CD4-positive, alpha-beta T cell (primary cell): ENCODE measurements around the gene SCAF4. TPM values are rescaled to one million over a fixed set of nuclear protein-coding genes. Genes with fewer than 3 reads are reported as not detected.

Experiments used
- ATAC-seq: fragments of 200-7000 bp; cut with Tn5 transposase; one replicate; pipeline ENCODE4 v1.10.0; 2022; ENCODE audit warnings: mild to moderate bottlenecking; ENCODE audit not compliant: poor library complexity
- CTCF ChIA-PET: fragments of 350-600 bp; sonication (Branson Sonifier 250); formaldehyde crosslinking; loops from one replicate; lab custom pipeline; 2021; ENCODE audit warnings: antibody characterized with exemption, inconsistent platforms; lab: Charles Lee
- POLR2A ChIA-PET: fragments of 350-600 bp; sonication (Branson Sonifier 250); formaldehyde crosslinking; loops from one replicate; lab custom pipeline; 2021; ENCODE audit warnings: antibody characterized with exemption, inconsistent platforms; lab: Charles Lee
- DNase-seq, 14 experiments: peaks; one replicate each; pipeline ENCODE4 v3.0.0-alpha.2; 2013 to 2020; ENCODE audit warnings: mixed read lengths in 2 of 14
- H3K27ac ChIP-seq, 2 donors: one replicate each; pipeline versions ENCODE4 v1.5.1 to v1.7.0; 2013; ENCODE audit warnings: low read length in 2 of 2, low read depth in 1 of 2, mild to moderate bottlenecking in 1 of 2
- H3K27me3 ChIP-seq, 2 experiments: 1 replicate in 1 of 2; 2 replicates in 1 of 2; pipeline versions ENCODE4 v1.6.1 to v1.7.0; 2013; ENCODE audit warnings: low read length in 2 of 2, control low read depth in 1 of 2, mild to moderate bottlenecking in 1 of 2, moderate library complexity in 1 of 2; ENCODE audit not compliant: insufficient read depth in 2 of 2, control insufficient read depth in 1 of 2
- H3K36me3 ChIP-seq: one replicate; pipeline ENCODE4 v1.6.1; 2013; ENCODE audit warnings: low read length, control low read depth; ENCODE audit not compliant: insufficient read depth
- H3K4me1 ChIP-seq: one replicate; pipeline ENCODE4 v1.6.1; 2013; ENCODE audit warnings: low read length, control low read depth; ENCODE audit not compliant: insufficient read depth
- H3K4me3 ChIP-seq: one replicate; pipeline ENCODE4 v1.5.1; 2013; ENCODE audit warnings: mild to moderate bottlenecking, low read length, moderate library complexity
- H3K9me3 ChIP-seq, 2 experiments: 1 replicate in 1 of 2; 2 replicates in 1 of 2; pipeline versions ENCODE4 v1.6.1 to v1.7.0; 2013; ENCODE audit warnings: low read length in 2 of 2, mild to moderate bottlenecking in 2 of 2, control low read depth in 1 of 2, moderate library complexity in 1 of 2; ENCODE audit not compliant: control insufficient read depth in 1 of 2, insufficient read depth in 1 of 2
- H3K27ac Mint-ChIP-seq: one replicate; pipeline ENCODE4 v1.8.0; 2020; ENCODE audit warnings: mixed read lengths
- H3K27me3 Mint-ChIP-seq: one replicate; pipeline ENCODE4 v1.8.0; 2021; ENCODE audit warnings: mixed read lengths
- H3K36me3 Mint-ChIP-seq: one replicate; pipeline ENCODE4 v1.8.0; 2021; ENCODE audit warnings: low read depth, mixed read lengths
- H3K4me1 Mint-ChIP-seq: one replicate; pipeline ENCODE4 v1.8.0; 2021; ENCODE audit warnings: low read depth, mixed read lengths
- H3K4me3 Mint-ChIP-seq: one replicate; pipeline ENCODE4 v1.8.0; 2020; ENCODE audit warnings: mild to moderate bottlenecking, mixed read lengths
- H3K9me3 Mint-ChIP-seq: one replicate; pipeline ENCODE4 v1.8.0; 2020; ENCODE audit warnings: mixed read lengths
- intact Hi-C, 2 experiments: fragments of 100-400 bp; cut with DNase I in 1 of 2; cut with micrococcal nuclease in 1 of 2; formaldehyde crosslinking; loops; one replicate each; pipeline versions ENCODE4 v1.15.1 to v1.9.0; 2023 to 2025; cut with DNase I, micrococcal nuclease
- total RNA-seq, 174 experiments: library from RNA in 2 of 174; stranded (reverse) in 2 of 174; gene quantifications; one replicate each; pipeline ENCODE4 v1.2.3 and lab custom pipeline; 2021 to 2026
- TF ChIP-seq, protein P1 (sequence below): fragments of 200-600 bp; IDR thresholded peaks from one replicate; pipeline ENCODE4 v1.8.0; 2022; ENCODE audit warnings: antibody characterized with exemption, mild to moderate bottlenecking

Gene SCAF4
- total RNA-seq, 2 experiments from 2014 or later, result 56.1 to 57.8 TPM

DNA sequence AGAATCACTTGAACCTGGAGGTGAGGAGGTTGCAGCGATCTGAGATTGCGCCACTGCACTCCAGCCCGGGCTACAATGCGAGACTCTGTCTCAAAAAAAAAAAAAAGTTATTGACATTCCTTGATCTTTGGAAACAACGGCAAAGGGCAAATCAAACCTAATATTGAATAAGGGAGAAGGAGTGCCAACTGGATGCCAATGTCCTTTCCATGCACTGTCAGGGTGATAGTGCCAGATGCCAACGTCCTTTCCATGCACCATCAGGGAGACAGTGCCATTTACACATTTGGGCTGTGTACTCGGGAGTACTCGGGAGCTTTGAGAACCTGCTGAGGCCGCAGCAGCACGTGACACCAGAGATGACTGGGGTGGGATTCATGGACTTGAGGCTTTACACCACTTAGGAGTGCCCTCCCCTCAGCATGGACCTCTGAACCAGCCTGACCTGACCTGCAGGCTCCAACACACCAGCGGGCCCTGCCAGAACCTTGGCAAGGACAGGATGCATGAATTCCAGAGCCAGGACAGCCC is 106.9 kb downstream of the SCAF4 start:
- Histone ChIP-seq H3K9me3 (no peaks in the 10 kb centered on the region), H3K4me1 (peaks cover 3% of the 10 kb centered on the region), H3K36me3 (no peaks in the 10 kb centered on the region), H3K27me3 (no peaks in the 10 kb centered on the region), H3K4me3 (no peak overlapping the region), H3K27ac (no peak overlapping the region)
- TF ChIP-seq, protein P1, sequence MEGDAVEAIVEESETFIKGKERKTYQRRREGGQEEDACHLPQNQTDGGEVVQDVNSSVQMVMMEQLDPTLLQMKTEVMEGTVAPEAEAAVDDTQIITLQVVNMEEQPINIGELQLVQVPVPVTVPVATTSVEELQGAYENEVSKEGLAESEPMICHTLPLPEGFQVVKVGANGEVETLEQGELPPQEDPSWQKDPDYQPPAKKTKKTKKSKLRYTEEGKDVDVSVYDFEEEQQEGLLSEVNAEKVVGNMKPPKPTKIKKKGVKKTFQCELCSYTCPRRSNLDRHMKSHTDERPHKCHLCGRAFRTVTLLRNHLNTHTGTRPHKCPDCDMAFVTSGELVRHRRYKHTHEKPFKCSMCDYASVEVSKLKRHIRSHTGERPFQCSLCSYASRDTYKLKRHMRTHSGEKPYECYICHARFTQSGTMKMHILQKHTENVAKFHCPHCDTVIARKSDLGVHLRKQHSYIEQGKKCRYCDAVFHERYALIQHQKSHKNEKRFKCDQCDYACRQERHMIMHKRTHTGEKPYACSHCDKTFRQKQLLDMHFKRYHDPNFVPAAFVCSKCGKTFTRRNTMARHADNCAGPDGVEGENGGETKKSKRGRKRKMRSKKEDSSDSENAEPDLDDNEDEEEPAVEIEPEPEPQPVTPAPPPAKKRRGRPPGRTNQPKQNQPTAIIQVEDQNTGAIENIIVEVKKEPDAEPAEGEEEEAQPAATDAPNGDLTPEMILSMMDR, result no peak
- POLR2A ChIA-PET, result no interaction called here
- peaks cover 8% of the 10 kb centered on the region for H3K4me1 Mint-ChIP-seq
- no peak overlapping the region for H3K27ac Mint-ChIP-seq
- H3K9me3 Mint-ChIP-seq, result no peaks in the 10 kb centered on the region
- DNase-seq (no peak), ATAC-seq (no peak)
- intact Hi-C loops, result no loop called here
- H3K36me3 Mint-ChIP-seq, result no peaks in the 10 kb centered on the region
- CTCF ChIA-PET, result no interaction called here
- no peak overlapping the region for H3K4me3 Mint-ChIP-seq
- no peaks in the 10 kb centered on the region for H3K27me3 Mint-ChIP-seq

DNA sequence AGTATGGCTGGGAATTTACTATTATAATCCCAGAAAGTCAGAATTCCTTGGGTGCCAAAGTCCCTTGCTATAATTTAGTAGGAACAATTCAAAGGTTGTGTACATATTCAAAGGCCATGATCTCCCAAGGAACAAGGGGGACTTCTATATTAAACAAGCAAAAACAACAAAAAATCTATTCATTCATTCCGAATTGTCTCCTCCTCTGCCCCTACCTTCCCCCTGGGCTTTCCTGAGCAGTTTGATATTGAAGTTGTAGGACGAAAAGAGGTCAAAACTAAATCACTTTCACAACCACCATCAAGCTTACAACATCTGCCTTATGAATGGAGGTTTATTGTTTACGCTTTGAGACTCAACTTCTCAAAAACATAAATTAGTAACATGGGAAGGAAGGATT is 107.7 kb downstream of the SCAF4 start:
- Mint-ChIP-seq H3K36me3 (no peaks in the 10 kb centered on the region), H3K4me1 (peaks cover 8% of the 10 kb centered on the region), H3K4me3 (no peak overlapping the region), H3K27me3 (no peaks in the 10 kb centered on the region), H3K27ac (no peak overlapping the region), H3K9me3 (no peaks in the 10 kb centered on the region)
- TF ChIP-seq, protein P1, result no peak
- CTCF ChIA-PET, result interaction anchor here (0.5 kb wide), 1 partner anchor 477 kb away, joined by 4 read pairs; no protein-coding TSS in a partner anchor
- POLR2A ChIA-PET, result no interaction called here
- ATAC-seq (no peak), DNase-seq (no peak)
- peaks cover 3% of the 10 kb centered on the region for H3K4me1 ChIP-seq
- no peaks in the 10 kb centered on the region for H3K36me3 ChIP-seq
- intact Hi-C loops, result no loop called here
- H3K4me3 ChIP-seq, result no peak overlapping the region
- no peaks in the 10 kb centered on the region for H3K9me3 ChIP-seq
- no peaks in the 10 kb centered on the region for H3K27me3 ChIP-seq
- no peak overlapping the region for H3K27ac ChIP-seq

DNA sequence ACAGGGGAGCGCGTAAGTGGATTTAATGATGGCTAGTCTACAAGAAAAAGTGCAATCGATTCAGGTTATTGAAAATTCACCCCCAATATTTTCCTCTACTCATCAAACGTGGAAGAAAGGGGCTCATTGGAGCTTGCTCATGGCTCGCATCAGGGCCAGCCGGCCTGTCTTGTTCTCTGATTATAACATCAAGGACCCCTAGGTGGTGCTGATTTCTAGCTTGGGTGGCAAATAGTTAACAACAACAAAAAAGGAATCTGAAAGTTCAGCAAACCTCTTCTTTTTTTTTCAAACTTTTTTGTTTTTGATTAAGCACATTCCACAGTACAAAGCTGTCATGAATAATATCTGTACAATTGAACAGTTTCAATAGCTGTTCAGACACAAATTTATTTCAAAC is 108.3 kb downstream of the SCAF4 start:
- DNase-seq (no peak), ATAC-seq (no peak)
- Mint-ChIP-seq H3K27ac (no peak overlapping the region), H3K36me3 (no peaks in the 10 kb centered on the region), H3K4me3 (no peak overlapping the region), H3K27me3 (no peaks in the 10 kb centered on the region), H3K9me3 (no peaks in the 10 kb centered on the region), H3K4me1 (peaks cover 8% of the 10 kb centered on the region)
- Histone ChIP-seq H3K27ac (no peak overlapping the region), H3K36me3 (no peaks in the 10 kb centered on the region), H3K9me3 (no peaks in the 10 kb centered on the region), H3K4me1 (peaks cover 3% of the 10 kb centered on the region), H3K4me3 (no peak overlapping the region), H3K27me3 (no peaks in the 10 kb centered on the region)
- intact Hi-C loops, result no loop called here
- ChIA-PET CTCF (interaction anchor here (0.5 kb wide), 1 partner anchor 476 kb away, joined by 4 read pairs; no protein-coding TSS in a partner anchor), POLR2A (no interaction called here)
- TF ChIP-seq, protein P1, result no peak
